C4-2B (cell line): ENCODE data around the gene TSSK6.

Experiments used
- H3K27ac ChIP-seq: fragments of 450-650 bp; 2 replicates; pipeline ENCODE4 v1.5.1; 2017
- ZFX ChIP-seq: fragments of 450-650 bp; IDR thresholded peaks from 2 replicates; pipeline ENCODE4 v1.6.1; 2017
- TF ChIP-seq, protein P1 (sequence below): fragments of 450-650 bp; conservative IDR thresholded peaks from 2 replicates; pipeline ENCODE4 v1.5.1; 2017; ENCODE audit warnings: mild to moderate bottlenecking

Gene TSSK6

DNA sequence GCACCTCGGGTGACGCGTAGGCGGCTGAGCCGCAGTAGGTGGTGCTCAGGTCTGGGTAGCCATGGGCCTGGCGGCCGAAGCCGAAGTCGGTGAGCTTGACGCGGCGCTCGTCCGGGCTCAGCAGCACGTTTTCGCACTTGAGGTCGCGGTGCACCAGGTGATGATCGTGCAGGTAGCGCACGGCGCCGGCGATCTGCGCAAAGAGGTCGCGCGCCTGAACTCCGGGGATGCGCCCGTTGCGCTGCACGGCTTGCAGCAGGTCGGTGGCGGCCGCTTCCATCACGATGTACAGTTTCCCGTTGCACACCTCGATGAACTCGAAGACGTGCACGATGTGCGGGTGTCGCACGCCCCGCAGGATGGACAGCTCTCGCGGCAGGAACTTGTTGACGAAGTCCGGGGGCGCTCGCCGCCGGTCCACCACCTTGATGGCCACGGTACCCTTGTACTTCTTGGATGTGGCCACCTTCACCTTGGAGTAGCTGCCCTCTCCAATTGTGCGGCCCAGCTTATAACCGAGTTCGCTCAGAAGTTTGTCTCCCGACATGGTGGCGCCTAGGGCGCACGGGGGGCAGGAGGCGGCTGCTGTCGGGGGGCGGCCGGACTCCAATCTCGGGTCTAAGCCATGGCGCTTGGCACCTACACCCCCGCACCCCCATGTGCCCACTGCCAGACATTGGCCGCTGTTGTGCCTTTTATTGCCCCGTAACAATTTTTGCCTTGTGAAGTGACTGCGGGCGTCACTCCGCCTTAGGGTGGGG, at the start of gene TSSK6:
TSS of gene TSSK6 (minus strand) at position 668 of the 761 bp plus-strand sequence. CDS start at position 547, 121 bp downstream.
- peak within 1 kb of the TSS; percentile 85 for H3K27ac ChIP-seq
- no peak for TF ChIP-seq ZFX
- TF ChIP-seq, protein P1, sequence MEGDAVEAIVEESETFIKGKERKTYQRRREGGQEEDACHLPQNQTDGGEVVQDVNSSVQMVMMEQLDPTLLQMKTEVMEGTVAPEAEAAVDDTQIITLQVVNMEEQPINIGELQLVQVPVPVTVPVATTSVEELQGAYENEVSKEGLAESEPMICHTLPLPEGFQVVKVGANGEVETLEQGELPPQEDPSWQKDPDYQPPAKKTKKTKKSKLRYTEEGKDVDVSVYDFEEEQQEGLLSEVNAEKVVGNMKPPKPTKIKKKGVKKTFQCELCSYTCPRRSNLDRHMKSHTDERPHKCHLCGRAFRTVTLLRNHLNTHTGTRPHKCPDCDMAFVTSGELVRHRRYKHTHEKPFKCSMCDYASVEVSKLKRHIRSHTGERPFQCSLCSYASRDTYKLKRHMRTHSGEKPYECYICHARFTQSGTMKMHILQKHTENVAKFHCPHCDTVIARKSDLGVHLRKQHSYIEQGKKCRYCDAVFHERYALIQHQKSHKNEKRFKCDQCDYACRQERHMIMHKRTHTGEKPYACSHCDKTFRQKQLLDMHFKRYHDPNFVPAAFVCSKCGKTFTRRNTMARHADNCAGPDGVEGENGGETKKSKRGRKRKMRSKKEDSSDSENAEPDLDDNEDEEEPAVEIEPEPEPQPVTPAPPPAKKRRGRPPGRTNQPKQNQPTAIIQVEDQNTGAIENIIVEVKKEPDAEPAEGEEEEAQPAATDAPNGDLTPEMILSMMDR = no peak

DNA sequence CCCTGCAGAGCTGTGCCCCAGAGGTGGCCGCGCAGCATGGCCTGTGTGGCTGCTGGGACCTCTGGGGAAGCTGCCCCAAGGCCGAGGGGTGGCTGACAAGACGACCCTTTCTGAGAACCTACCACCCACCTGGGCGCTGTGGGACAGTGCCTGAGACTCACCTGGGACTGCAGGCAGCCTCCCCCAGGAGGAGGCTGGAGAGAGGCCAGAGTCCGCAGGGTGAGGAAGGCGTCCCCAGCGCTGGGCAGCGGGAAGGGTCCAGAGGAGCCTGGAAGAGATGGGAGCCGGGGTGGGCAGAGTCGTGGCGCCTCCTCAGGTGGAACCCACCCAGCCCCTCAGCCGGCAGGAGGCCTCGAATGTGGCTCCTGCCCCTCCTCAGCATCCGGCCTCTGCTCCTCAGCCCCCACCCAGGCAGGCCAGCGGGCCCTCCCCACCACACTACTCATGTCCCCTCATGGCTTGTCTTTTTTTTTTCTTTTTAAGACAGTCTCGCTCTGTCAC, 48.0 kb upstream of the TSSK6 start:
- TF ChIP-seq, protein P1 = no peak
- no peak for TF ChIP-seq ZFX
- H3K27ac ChIP-seq = no peak overlapping the region

DNA sequence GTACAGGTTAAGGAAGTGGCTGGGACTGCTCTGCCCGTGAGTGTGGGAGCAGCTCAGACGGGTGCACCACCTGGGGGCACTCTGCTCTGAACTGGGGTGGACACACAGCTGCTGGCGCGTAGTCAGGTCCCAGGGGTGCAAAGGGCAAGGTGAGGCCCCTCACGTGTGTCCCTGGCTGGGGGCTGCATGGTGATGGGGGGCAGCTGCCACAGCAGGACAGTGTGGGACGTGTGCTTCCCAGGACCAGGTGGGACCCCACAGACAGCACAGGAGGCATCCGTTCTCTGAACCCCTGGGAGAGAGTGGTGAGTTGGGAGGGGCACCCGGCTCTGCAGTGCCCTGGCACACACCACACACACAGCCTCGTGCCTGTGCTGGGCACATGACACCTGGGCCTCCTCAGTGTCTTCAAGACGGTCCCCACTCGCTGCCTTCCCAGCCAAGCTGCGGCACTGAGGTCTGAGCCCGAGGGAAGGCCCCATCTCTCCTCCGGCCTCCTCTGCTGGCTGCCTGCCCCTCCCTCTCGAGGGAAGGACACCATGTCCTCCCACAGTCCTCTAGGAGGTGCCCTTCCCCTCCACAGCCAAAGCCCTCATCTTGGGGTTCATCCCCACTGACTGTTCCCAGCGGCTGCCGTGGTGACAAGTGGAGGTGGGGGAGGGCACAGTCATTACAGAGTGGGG, 47.5 kb upstream of the TSSK6 start:
- TF ChIP-seq, protein P1 = no peak
- TF ChIP-seq ZFX = no peak

DNA sequence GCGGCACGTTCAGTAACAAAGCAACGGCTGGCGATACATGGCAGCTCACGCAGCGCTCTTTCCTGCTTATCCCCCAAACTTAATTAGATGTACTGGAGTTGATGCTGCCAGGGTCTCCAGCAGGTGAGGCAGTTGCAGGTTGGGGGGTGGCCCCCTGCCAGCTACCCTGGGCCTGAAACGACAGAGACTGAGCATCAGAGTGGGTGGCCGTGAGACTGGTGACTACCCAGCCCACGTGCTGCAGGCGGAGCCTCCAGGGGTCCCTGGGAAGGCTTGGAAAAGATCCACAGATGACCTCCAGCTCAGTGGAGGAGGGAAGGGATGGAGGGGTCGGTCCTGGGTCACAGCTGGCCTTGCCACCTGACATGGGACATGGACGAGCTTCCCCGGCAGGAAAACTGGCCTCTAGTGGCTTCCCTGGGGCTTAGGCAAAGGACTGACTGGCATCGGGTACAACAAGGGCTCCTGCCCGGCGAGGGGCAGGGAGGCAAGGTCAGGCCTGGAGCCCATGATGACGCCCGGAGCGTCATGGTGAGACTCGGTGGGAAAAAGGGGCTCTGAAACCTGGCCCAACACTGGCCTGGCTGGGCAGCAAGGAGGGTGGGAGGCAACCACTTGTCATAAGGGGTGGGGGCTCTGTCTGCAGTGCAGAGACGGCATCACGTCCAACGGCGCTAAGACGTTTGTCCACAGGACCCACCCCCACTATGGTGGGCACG, 46.8 kb upstream of the TSSK6 start:
- H3K27ac ChIP-seq = no peak overlapping the region
- TF ChIP-seq, protein P1 = no peak
- no peak for TF ChIP-seq ZFX

More for the DNA sequence above, 47.5 kb upstream of the TSSK6 start:
- H3K27ac ChIP-seq = no peak overlapping the region

DNA sequence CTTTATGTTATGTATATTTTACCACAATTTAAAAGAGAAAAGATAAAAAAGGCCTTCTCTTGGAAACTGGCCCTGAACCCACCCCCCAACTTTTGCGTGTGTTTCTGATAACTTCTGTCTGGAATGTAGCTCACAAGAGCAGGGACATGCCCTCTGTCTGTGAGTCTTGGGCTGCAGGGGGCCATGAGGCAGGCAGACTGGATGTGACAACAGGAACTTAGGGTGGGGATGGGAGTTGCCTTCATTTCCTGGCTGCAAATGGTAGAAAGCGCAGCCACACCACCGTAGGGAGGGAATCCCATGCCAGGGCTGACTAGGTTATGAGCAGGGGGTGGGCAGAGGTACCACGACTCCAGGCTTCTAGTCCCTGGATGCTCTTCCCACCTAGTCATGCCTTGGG, 44.6 kb upstream of the TSSK6 start:
- H3K27ac ChIP-seq = no peak overlapping the region
- TF ChIP-seq ZFX = no peak
- TF ChIP-seq, protein P1 = no peak

DNA sequence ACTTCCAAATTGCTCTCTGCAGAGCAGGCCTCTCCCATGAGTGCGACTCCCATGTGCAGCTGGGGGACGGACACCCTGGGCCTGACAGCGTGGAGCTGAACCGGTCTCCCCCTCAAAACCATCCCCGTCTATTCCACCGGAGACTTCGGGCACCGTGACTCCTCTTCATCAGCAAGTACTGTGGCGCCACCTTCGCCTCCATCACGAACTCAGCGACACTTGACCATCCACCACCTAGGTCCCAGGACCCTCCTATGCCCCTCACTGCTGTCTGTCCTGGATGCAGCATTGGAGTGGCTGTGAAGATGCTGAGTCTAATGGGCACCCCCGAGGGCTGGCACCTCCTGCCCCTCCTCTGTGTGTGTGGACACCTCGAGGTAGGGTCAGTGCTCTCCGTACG, 43.3 kb upstream of the TSSK6 start:
- TF ChIP-seq, protein P1 = no peak
- no peak for TF ChIP-seq ZFX
- no peak overlapping the region for H3K27ac ChIP-seq
